GM20000 (cell line): ENCODE measurements around the gene BMP8B.
A peak's percentile ranks its signal among the peaks of the same experiment; 100 is the strongest.

Experiments used
- DNase-seq: peaks from one replicate; pipeline ENCODE4 v3.0.0; 2012; ENCODE audit warnings: low spot score
- TF ChIP-seq, protein P1 (sequence below): IDR thresholded peaks from 2 replicates; pipeline ENCODE4 v1.5.1; 2012; ENCODE audit warnings: mild to moderate bottlenecking, control low read depth; ENCODE audit errors: extremely low read depth, missing control alignments

The BMP8B gene

DNA sequence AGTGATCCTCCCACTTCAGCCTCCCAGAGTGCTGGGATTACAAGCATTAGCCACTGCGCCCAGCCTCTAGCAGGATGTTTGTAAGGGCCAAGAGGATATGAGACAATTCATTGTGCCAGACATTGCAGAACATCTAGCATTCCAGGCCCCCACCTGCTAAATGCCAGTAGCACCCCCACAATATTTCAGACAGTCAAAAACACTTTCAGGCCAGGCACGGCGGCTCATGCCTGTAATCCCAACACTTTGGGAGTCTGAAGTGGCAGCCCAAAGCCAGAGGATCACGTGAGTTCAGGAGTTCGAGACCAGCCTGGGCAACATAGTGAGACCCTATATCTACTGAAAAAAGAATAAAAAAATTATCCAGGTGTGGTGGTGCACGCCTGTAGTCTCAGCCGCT is 37.1 kb downstream of the BMP8B start:
- TF ChIP-seq, protein P1, sequence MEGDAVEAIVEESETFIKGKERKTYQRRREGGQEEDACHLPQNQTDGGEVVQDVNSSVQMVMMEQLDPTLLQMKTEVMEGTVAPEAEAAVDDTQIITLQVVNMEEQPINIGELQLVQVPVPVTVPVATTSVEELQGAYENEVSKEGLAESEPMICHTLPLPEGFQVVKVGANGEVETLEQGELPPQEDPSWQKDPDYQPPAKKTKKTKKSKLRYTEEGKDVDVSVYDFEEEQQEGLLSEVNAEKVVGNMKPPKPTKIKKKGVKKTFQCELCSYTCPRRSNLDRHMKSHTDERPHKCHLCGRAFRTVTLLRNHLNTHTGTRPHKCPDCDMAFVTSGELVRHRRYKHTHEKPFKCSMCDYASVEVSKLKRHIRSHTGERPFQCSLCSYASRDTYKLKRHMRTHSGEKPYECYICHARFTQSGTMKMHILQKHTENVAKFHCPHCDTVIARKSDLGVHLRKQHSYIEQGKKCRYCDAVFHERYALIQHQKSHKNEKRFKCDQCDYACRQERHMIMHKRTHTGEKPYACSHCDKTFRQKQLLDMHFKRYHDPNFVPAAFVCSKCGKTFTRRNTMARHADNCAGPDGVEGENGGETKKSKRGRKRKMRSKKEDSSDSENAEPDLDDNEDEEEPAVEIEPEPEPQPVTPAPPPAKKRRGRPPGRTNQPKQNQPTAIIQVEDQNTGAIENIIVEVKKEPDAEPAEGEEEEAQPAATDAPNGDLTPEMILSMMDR, result no peak
- DNase-seq, result no peak

DNA sequence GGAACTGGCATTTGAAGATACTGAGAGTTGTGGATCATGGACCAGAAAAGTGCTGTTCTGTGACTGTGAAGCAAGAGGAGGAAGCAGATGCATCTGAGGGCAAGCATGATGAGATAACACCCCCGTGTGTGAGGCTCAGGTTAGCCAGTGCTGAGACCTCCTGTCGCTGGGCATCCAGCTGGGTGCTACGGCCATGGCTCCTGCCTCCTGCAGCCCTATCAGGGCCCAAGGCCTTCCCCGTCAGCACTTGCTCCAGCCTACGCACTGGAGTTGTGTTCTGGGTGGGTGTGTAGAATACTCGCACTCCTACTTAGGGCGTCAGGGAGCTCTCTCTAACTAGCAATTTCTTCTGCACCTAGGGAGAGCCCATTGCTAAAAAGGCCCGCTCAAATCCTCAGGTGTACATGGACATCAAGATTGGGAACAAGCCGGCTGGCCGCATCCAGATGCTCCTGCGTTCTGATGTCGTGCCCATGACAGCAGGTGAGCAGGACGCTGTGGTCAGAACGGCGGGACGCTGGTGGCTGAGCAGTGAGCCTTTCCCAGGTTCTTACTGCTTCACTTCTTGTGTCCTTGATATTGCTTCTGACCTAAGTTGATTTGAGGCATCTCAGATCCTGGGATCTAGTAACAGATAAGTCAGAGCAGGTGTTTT is 43.5 kb downstream of the BMP8B start:
- TF ChIP-seq, protein P1, result no peak
- no peak for DNase-seq

DNA sequence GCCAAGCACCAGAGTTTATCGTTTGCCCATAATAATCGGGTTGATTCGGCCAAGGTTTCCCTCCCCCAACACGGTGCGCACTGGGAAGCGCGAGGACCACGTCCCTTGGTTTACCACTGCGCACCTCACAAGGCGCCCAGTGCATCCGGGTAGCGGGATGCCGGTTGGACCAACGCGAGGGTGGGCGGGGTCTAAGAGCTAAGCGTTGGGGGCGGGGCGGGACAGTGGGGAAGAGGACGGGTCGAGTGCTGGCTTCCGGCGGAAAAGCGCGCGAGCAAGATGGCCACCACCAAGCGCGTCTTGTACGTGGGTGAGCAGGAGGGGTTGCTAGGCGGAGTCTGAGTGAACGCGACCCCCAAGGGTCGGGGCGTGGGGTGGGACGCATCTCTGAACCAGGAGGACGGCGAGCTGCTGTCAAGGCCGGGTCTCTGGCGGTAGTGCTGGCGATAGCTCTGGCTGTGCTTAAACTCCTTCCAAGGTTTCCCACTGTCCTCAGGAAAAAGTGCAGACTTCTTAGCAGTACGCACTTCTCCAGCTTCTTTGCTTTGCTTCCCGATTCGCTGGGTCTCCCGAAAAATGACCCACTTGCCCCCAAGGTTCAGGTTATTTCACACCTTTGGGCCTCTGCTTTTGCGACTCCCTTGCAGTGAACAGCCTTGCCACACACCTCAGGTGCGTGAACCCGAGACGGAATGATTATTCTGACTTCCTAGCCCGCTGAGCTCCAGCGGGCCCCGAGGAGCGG is 49.9 kb downstream of the BMP8B start, which contains the start of gene PPIE:
PPIE (plus strand) TSS at position 261 of the 745 bp plus-strand sequence; CDS start at position 280, 19 bp downstream.
- peak; percentile 90 for DNase-seq
- TF ChIP-seq, protein P1, result no peak

DNA sequence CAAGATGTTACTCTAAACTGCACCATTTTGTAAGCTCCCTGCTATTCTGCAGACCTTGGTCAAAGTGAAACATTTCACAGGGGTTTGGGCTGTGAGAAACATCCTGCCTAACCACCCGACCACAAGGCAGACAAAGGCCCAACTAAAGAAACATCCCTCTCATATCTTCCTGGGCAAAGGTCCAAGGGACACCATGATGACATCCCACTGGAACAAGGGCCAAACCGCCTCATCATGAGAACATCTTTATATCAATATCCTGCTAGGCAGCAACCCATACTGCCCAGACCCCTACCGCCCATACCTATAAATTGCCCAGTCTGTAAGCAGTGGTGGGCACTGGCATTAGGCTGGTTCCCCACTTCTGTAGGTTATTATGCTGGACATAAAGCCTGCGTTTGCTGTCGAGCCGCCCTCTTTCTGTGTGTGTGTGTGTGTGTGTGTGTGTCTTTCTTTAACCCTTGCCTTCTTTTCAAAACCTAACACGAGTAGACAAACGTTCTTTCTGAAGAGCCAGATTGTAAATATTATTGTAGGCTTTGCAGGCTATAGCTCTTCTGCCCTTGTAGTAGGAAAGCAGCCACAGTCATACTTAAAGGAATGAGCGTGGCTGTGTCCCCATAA is 51.0 kb downstream of the BMP8B start:
- no peak for DNase-seq
- TF ChIP-seq, protein P1, result no peak

DNA sequence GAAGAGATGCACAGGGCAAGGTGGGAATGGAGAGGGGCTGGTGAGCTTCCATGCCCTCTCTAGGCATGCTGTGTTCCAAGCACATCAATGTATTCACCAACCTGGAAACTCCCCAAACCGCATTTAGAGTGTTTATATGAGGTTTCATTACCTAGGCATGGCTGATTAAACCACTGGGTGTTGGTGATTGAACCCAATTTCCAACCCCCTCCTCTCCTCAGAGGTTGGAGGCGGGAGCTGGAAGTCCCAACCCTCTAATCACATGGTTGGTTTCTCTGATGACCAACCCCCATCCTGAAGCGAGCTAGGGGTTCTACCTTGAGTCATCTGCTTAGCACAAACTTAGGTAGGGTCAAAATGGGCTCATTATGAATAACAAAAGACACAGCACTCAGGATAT is 52.9 kb downstream of the BMP8B start:
- no peak for DNase-seq
- TF ChIP-seq, protein P1, result no peak

DNA sequence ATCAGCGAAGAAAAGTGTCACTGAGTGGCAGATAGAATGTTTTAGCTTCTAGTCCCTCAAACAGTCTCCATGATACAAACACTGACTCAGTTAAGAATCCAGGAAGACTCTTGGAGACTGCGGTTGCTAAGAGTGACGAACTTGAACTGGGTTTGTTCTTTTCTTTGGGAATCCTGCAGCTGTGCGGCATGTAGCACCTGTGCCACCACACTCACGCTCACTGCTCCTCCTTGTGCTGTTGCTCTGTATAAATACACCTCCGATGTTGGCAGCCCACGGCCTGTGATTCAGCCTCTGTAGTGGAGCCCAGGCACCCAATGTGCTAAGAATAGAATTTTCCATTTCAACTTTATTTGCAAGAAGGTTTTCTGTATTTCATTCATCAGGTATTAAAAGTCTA is 55.5 kb downstream of the BMP8B start:
- TF ChIP-seq, protein P1, result no peak
- no peak for DNase-seq

DNA sequence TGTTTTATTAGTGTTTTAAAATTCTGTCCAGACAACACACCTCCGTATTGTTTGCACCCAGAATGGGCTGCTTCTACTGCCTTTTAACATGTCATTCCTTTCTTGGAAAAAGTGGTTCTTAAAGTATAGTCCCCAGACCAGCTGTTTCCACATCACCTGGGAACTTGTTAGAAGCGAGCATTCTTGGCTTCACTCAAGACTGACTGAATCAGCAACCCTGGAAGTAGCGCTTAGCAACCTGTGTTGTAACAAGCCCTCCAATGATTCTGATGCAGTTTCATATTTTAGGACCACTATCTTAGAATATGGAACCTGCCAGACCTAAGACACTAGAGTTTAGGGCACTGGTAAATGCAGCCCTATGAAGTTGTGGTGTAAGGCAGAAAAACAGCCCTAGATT is 55.9 kb downstream of the BMP8B start:
- TF ChIP-seq, protein P1, result no peak
- DNase-seq, result no peak
